ENCODE results near the gene CNDP2.

DNA sequence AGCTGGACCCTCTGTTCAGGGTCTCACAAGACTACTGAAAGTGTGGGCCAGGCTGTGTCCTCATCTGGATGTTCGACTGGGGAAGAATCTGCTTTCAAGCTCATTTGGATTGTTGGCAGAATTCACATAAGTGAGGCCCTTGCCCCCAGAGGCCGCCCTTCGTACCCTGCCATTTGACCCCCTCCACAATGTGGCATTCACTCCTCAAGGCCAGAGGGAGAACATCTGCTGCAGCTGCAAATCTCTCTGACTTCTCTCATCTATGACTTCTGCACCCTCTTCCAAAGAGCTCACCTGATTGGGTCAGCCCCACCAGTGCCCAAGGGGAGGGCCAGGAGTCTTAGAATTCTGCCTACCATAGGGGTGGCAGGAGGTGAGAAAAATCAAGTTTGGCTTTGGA is 3.9 kb upstream of the CNDP2 start:
- TF ChIP-seq, protein P1, sequence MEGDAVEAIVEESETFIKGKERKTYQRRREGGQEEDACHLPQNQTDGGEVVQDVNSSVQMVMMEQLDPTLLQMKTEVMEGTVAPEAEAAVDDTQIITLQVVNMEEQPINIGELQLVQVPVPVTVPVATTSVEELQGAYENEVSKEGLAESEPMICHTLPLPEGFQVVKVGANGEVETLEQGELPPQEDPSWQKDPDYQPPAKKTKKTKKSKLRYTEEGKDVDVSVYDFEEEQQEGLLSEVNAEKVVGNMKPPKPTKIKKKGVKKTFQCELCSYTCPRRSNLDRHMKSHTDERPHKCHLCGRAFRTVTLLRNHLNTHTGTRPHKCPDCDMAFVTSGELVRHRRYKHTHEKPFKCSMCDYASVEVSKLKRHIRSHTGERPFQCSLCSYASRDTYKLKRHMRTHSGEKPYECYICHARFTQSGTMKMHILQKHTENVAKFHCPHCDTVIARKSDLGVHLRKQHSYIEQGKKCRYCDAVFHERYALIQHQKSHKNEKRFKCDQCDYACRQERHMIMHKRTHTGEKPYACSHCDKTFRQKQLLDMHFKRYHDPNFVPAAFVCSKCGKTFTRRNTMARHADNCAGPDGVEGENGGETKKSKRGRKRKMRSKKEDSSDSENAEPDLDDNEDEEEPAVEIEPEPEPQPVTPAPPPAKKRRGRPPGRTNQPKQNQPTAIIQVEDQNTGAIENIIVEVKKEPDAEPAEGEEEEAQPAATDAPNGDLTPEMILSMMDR (IDR thresholded peaks at IDR 0.05; ENCODE audit: poor library complexity) = no peak
- TF ChIP-seq EZH2 (IDR thresholded peaks at IDR 0.05; ENCODE audit: borderline replicate concordance) = no peak

Data from hepatocyte (in vitro differentiated cells).